Omental fat pad (tissue), 4 donors: ENCODE measurements around the gene CAPN11. TPM values are rescaled to one million over a fixed set of nuclear protein-coding genes. Genes with fewer than 3 reads are reported as not detected.

Experiments used
- ATAC-seq: fragments of 150-250 bp; one replicate; pipeline ENCODE4 v1.9.1; 2016; ENCODE audit warnings: mild to moderate bottlenecking, moderate library complexity; ENCODE audit not compliant: low FRiP score
- DNase-seq: peaks from one replicate; pipeline ENCODE4 v3.0.0-alpha.2; 2019; ENCODE audit warnings: low spot score
- CTCF ChIP-seq, 3 donors: fragments of 450-650 bp; IDR thresholded peaks; one replicate each; pipeline ENCODE4 v1.5.1; 2016 to 2017; ENCODE audit warnings: antibody characterized with exemption in 3 of 3, mild to moderate bottlenecking in 3 of 3, moderate library complexity in 2 of 3
- total RNA-seq, 4 donors: library from RNA; depleted of rRNA; stranded (reverse); fragments of >200 nt; gene quantifications; one replicate each; pipeline ENCODE4 v1.1.0, GENCODE V29; 2016

CAPN11 gene
- total RNA-seq, 4 donors from 2014 or later = 0.09 to 8.4 (median 3.3) TPM

GRCh38 chr6:44176762-44177509, 18.3 kb downstream of the CAPN11 start:
- no peak for TF ChIP-seq CTCF (IDR thresholded peaks at IDR 0.05)
- DNase-seq (no peak), ATAC-seq (no peak)

- no peak for DNase-seq
- no peak for TF ChIP-seq CTCF (IDR thresholded peaks at IDR 0.05)
- no peak for ATAC-seq
Observed at GRCh38 chr6:44177691-44178423, 19.2 kb downstream of the CAPN11 start.

DNA sequence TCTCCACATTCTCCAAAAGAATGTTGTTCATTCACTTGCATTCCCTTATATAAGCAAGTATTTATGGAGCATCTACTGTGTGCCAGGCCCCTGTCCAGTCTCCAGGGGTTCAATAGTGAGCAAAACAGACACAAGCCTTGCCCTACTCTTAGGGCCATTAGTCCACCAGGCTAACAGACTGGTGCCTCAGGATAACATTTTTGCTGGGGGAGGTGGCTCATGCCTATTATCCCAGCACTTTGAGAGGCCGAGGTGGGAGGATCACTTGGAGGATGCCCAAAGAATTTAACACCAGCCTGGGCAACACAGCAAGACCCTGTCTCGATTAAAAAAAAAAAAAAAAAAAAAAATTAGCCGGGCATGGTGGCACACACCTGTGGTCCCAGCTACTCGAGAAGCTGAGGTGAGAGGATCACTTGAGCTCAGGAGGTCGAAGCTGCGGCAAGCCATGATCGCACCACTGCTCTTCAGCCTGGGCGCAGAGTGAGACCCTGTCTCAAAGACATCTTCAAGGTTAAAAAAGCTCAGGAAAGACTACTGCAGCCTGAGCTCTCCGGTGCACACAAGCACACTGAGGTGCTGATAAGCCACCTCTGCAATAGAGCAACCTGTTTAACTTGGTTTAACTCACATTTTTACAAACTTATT, 19.9 kb downstream of the CAPN11 start:
- no peak for TF ChIP-seq CTCF (IDR thresholded peaks at IDR 0.05)
- ATAC-seq = no peak
- no peak for DNase-seq

DNA sequence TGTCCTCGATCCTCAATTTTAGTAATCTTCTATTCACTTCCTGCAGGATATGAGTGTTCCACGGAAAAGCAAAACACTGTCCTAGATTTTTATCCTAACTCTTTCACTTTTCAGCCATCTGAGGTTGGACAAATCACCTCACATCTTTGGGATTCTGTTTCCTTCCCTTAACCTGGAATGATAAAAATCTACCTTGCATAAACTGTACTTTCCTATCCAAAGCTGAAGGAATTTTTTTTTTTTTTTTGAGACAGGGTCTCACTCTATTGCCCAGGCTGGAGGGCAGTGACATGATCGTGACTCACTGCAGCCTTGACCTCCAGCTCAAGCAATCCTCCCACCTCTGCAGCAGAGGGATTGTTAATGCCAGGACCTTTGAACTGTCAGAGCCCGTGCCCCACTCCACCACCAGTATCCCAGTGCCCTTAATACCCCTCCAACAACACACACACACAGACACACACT, 20.5 kb downstream of the CAPN11 start:
- ATAC-seq (no peak), DNase-seq (no peak)
- TF ChIP-seq CTCF (IDR thresholded peaks at IDR 0.05) = no peak

DNA sequence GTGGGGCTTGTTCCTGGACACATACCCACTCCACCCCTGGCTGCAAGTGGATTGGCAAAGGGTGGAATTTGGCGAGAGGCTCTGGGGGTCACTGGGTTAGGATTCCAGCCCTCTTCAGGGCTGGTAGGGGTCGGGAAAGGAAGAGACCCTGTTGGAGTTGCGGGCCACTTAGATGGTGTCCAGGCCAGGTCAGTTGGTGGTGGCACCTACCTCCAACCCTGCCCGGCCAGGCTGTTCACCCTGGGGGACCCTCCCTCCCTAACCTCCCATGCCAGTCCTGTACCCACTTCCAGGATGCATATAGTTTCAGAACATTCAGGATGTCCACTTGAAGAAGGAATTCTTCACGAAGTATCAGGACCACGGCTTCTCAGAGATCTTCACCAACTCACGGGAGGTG, 21.0 kb downstream of the CAPN11 start:
- DNase-seq (no peak), ATAC-seq (no peak)
- no peak for TF ChIP-seq CTCF (IDR thresholded peaks at IDR 0.05)

DNA sequence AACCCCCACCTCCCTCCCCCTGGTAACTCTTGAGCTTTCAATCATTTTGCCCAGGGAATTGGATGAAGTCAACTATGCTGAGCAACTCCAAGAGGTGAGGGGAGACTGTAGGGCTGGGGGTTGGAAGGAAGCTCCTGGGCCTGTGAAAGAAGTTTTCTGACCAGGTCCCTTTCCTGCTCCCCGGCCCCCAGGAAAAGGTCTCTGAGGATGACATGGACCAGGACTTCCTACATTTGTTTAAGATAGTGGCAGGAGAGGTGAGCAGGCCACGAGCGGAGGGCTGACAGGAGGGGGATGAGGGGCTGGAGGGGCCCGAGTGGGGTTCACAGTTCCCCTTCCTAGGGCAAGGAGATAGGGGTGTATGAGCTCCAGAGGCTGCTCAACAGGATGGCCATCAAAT, 21.8 kb downstream of the CAPN11 start:
- TF ChIP-seq CTCF (IDR thresholded peaks at IDR 0.05) = no peak
- ATAC-seq = no peak
- DNase-seq = no peak
